Sigmoid colon (tissue), 4 donors: ENCODE measurements around the gene LEMD1.

Source experiments
- EP300 ChIP-seq, 4 donors: sonication (generic); formaldehyde crosslinking; IDR thresholded peaks; one replicate each; pipeline ENCODE4 v1.6.1; 2017; ENCODE audit warnings: antibody characterized with exemption in 4 of 4
- POLR2A ChIP-seq, 2 donors: fragments of 450-650 bp; IDR thresholded peaks; one replicate each; pipeline ENCODE4 v1.6.1; 2016; ENCODE audit warnings: antibody characterized with exemption in 2 of 2, mild to moderate bottlenecking in 2 of 2, moderate library complexity in 2 of 2
- POLR2AphosphoS5 ChIP-seq, 4 donors: sonication (generic); formaldehyde crosslinking; IDR thresholded peaks; one replicate each; pipeline ENCODE4 v1.6.1; 2017; ENCODE audit warnings: antibody characterized with exemption in 4 of 4
- TF ChIP-seq, protein P1 (sequence below), 4 experiments: fragments of 450-650 bp in 3 of 4; fragments of 200-600 bp in 1 of 4; IDR thresholded peaks; one replicate each; pipeline ENCODE4 v1.5.1; 2016 to 2019; ENCODE audit warnings: antibody characterized with exemption in 4 of 4, mild to moderate bottlenecking in 3 of 4, moderate library complexity in 2 of 4

DNA sequence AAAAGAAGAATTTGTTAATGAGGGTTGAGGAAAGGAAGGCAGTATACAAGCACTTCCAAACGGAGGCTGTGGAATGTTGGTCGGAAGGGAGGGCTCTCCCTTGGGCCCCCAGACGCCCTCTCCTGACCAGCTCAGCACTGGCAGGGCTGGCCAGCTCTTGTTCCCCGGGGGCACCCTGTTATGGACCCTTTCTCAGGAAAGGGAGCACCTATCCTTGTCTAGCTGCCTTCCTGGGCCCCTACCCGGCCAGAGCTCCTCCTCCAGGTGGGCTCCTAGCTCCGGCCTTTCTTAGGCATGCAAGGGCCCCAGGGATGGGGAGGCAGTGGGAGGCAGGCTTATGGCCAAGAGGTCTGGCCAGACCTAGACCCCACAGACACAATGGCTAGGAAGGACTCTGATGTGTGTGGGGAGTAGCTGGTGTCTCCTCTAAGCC lies 33.1 kb upstream of the LEMD1 start:
- TF ChIP-seq, protein P1, sequence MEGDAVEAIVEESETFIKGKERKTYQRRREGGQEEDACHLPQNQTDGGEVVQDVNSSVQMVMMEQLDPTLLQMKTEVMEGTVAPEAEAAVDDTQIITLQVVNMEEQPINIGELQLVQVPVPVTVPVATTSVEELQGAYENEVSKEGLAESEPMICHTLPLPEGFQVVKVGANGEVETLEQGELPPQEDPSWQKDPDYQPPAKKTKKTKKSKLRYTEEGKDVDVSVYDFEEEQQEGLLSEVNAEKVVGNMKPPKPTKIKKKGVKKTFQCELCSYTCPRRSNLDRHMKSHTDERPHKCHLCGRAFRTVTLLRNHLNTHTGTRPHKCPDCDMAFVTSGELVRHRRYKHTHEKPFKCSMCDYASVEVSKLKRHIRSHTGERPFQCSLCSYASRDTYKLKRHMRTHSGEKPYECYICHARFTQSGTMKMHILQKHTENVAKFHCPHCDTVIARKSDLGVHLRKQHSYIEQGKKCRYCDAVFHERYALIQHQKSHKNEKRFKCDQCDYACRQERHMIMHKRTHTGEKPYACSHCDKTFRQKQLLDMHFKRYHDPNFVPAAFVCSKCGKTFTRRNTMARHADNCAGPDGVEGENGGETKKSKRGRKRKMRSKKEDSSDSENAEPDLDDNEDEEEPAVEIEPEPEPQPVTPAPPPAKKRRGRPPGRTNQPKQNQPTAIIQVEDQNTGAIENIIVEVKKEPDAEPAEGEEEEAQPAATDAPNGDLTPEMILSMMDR (IDR thresholded peaks at IDR 0.05) = no peak
- TF ChIP-seq EP300 (IDR thresholded peaks at IDR 0.05) (no peak), POLR2A (IDR thresholded peaks at IDR 0.05) (no peak), POLR2AphosphoS5 (IDR thresholded peaks at IDR 0.05) (no peak)
